ENCODE measurements around the gene IFRD2. TPM values are rescaled to one million over a fixed set of nuclear protein-coding genes. Genes with fewer than 3 reads are reported as not detected.

Gene IFRD2
- total RNA-seq, 1 experiment from 2014 or later: 223 TPM

- no peaks in the 10 kb centered on the region for H3F3A ChIP-seq (ENCODE audit: low read length, unreplicated experiment)
- TF ChIP-seq EZH2phosphoT487 (IDR thresholded peaks at IDR 0.05; ENCODE audit: borderline replicate concordance, low read length): no peak
- no peak for TF ChIP-seq EZH2 (IDR thresholded peaks at IDR 0.05; ENCODE audit: low read length, unreplicated experiment)
- TF ChIP-seq CTCF (conservative IDR thresholded peaks at IDR 0.05; ENCODE audit: low read depth, low read length): no peak
- H3K79me2 ChIP-seq (ENCODE audit: low read length): 0 out of 2 replicates have a peak, but pooled peaks cover 3% of the 10 kb centered on the region
- H3K36me3 ChIP-seq (ENCODE audit: low read depth, low read length): no peaks in the 10 kb centered on the region; the same call in 1 of the 2 replicates
- ATAC-seq (no peak), DNase-seq (peak; percentile 33)
- no peak overlapping the region for H2AFZ ChIP-seq (ENCODE audit: low read length)
- H3K4me1 ChIP-seq (ENCODE audit: insufficient read depth, low read length): peaks cover 10% of the 10 kb centered on the region
- ChIA-PET CTCF (no interaction called here), POLR2A (ENCODE audit: unreplicated experiment) (no interaction called here)
- no peak overlapping the region for H3K27ac ChIP-seq (ENCODE audit: low read length)
- H3K9me2 ChIP-seq (replicated peaks; ENCODE audit: low read length): no peaks in the 10 kb centered on the region
- BruUV-seq (replicated peaks): no TSS peak
- H3K9me3 ChIP-seq (ENCODE audit: low read length): 0 out of 2 replicates have a peak, but pooled peaks cover 5% of the 10 kb centered on the region
- intact Hi-C loops (cut with micrococcal nuclease): no loop called here
- H4K20me1 ChIP-seq (ENCODE audit: low read length): no peaks in the 10 kb centered on the region
- H3K27me3 ChIP-seq (ENCODE audit: low read length): no peaks in the 10 kb centered on the region
- no peak overlapping the region for H3K9ac ChIP-seq (ENCODE audit: low read length)
- H3K4me3 ChIP-seq (ENCODE audit: low read length): no peak overlapping the region
- H3K4me2 ChIP-seq (ENCODE audit: low read length): no peak overlapping the region
Measured at GRCh38 chr3:50304601-50305000, 12.4 kb upstream of the IFRD2 start.

- H3K27ac ChIP-seq (ENCODE audit: low read length): no peak within 1 kb of the TSS
- no peaks in the 10 kb centered on the region for H3K27me3 ChIP-seq (ENCODE audit: low read length)
- TF ChIP-seq CTCF (conservative IDR thresholded peaks at IDR 0.05; ENCODE audit: low read depth, low read length) (peak; percentile 28), EZH2phosphoT487 (IDR thresholded peaks at IDR 0.05; ENCODE audit: borderline replicate concordance, low read length) (no peak)
- POLR2A ChIA-PET (ENCODE audit: unreplicated experiment): no interaction called here
- CTCF ChIA-PET: interaction anchor here (0.6 to 1.0 kb wide), 2 partner anchors 21 to 170 kb away, joined by 4 to 22 read pairs; no protein-coding TSS in a partner anchor
- peaks cover 18% of the 10 kb centered on the region for H3K4me1 ChIP-seq (ENCODE audit: insufficient read depth, low read length)
- H3K79me2 ChIP-seq (ENCODE audit: low read length): peaks cover 11% of the 10 kb centered on the region
- DNase-seq: no peak
- no peak for ATAC-seq
- H3K4me2 ChIP-seq (ENCODE audit: low read length): no peak within 1 kb of the TSS
- no peak within 1 kb of the TSS for H3K9ac ChIP-seq (ENCODE audit: low read length)
- no peak within 1 kb of the TSS for H2AFZ ChIP-seq (ENCODE audit: low read length)
- H4K20me1 ChIP-seq (ENCODE audit: low read length): no peaks in the 10 kb centered on the region
- intact Hi-C loops (cut with micrococcal nuclease): no loop called here
- H3K9me3 ChIP-seq (ENCODE audit: low read length): 0 out of 2 replicates have a peak, but pooled peaks cover 5% of the 10 kb centered on the region
- H3K4me3 ChIP-seq (ENCODE audit: low read length): no peak within 1 kb of the TSS
- no peaks in the 10 kb centered on the region for H3K9me2 ChIP-seq (replicated peaks; ENCODE audit: low read length)
- H3F3A ChIP-seq (ENCODE audit: low read length, unreplicated experiment): no peaks in the 10 kb centered on the region
- no TSS peak for BruUV-seq (replicated peaks)
- no peaks in the 10 kb centered on the region; the same call in 1 of the 2 replicates for H3K36me3 ChIP-seq (ENCODE audit: low read depth, low read length)
Measured at GRCh38 chr3:50303013-50303815, 11.0 kb upstream of the IFRD2 start, which contains the start of gene HYAL1. Gene HYAL1, minus strand, starts transcription at chr3:50303574. Its CDS starts 618 bp downstream, at chr3:50302956.
